T-helper 1 cell treated with Interleukin-12 subunit alpha and Interleukin-12 subunit beta and Interleukin-4 antibody, amounts not matched to agents 30 μg/mL and 1 μg/mL, for 36 hours (primary cell): ENCODE measurements around the gene DNAH8.

ENCODE experiments used
- H3K27ac Mint-ChIP-seq: one replicate; pipeline ENCODE4 v1.8.0; 2021; ENCODE audit warnings: mild to moderate bottlenecking, mixed read lengths
- H3K27me3 Mint-ChIP-seq: one replicate; pipeline ENCODE4 v1.8.0; 2021; ENCODE audit warnings: low read depth, mixed read lengths
- H3K36me3 Mint-ChIP-seq: one replicate; pipeline ENCODE4 v1.8.0; 2021; ENCODE audit warnings: low read depth, mixed read lengths
- H3K4me1 Mint-ChIP-seq: one replicate; pipeline ENCODE4 v1.8.0; 2021; ENCODE audit warnings: low read depth, mixed read lengths
- H3K4me3 Mint-ChIP-seq: one replicate; pipeline ENCODE4 v1.8.0; 2021; ENCODE audit warnings: mild to moderate bottlenecking, moderate library complexity, mixed read lengths
- H3K9me3 Mint-ChIP-seq: one replicate; pipeline ENCODE4 v1.8.0; 2021; ENCODE audit warnings: mixed read lengths

Gene DNAH8

GRCh38 chr6:38975621-38976049, 260.5 kb downstream of the DNAH8 start:
- Mint-ChIP-seq H3K27me3 (peaks cover 72% of the 10 kb centered on the region), H3K4me3 (no peak overlapping the region), H3K27ac (no peak overlapping the region), H3K9me3 (no peaks in the 10 kb centered on the region), H3K36me3 (no peaks in the 10 kb centered on the region), H3K4me1 (no peaks in the 10 kb centered on the region)

GRCh38 chr6:38976051-38976450, 260.9 kb downstream of the DNAH8 start:
- no peaks in the 10 kb centered on the region for H3K36me3 Mint-ChIP-seq
- no peaks in the 10 kb centered on the region for H3K4me1 Mint-ChIP-seq
- peaks cover 71% of the 10 kb centered on the region for H3K27me3 Mint-ChIP-seq
- H3K9me3 Mint-ChIP-seq, result no peaks in the 10 kb centered on the region
- no peak overlapping the region for H3K4me3 Mint-ChIP-seq
- no peak overlapping the region for H3K27ac Mint-ChIP-seq

- H3K36me3 Mint-ChIP-seq, result no peaks in the 10 kb centered on the region
- H3K9me3 Mint-ChIP-seq, result no peaks in the 10 kb centered on the region
- no peak overlapping the region for H3K27ac Mint-ChIP-seq
- H3K4me1 Mint-ChIP-seq, result no peaks in the 10 kb centered on the region
- peaks cover 63% of the 10 kb centered on the region for H3K27me3 Mint-ChIP-seq
- H3K4me3 Mint-ChIP-seq, result no peak overlapping the region
Observed at GRCh38 chr6:38976801-38977500, 261.8 kb downstream of the DNAH8 start.

GRCh38 chr6:38978139-38978704, 263.1 kb downstream of the DNAH8 start:
- Mint-ChIP-seq H3K4me3 (no peak overlapping the region), H3K9me3 (no peaks in the 10 kb centered on the region), H3K27ac (no peak overlapping the region), H3K36me3 (no peaks in the 10 kb centered on the region), H3K27me3 (peaks cover 60% of the 10 kb centered on the region), H3K4me1 (no peaks in the 10 kb centered on the region)

- H3K36me3 Mint-ChIP-seq, result no peaks in the 10 kb centered on the region
- no peaks in the 10 kb centered on the region for H3K4me1 Mint-ChIP-seq
- no peak overlapping the region for H3K27ac Mint-ChIP-seq
- H3K9me3 Mint-ChIP-seq, result no peaks in the 10 kb centered on the region
- no peak overlapping the region for H3K4me3 Mint-ChIP-seq
- H3K27me3 Mint-ChIP-seq, result peaks cover 36% of the 10 kb centered on the region
Observed at GRCh38 chr6:38982470-38982869, 267.4 kb downstream of the DNAH8 start.

- Mint-ChIP-seq H3K4me1 (no peaks in the 10 kb centered on the region), H3K27me3 (peaks cover 18% of the 10 kb centered on the region), H3K4me3 (no peak overlapping the region), H3K27ac (no peak overlapping the region), H3K9me3 (no peaks in the 10 kb centered on the region), H3K36me3 (no peaks in the 10 kb centered on the region)
Observed at GRCh38 chr6:38984723-38985122, 269.6 kb downstream of the DNAH8 start.

- Mint-ChIP-seq H3K9me3 (no peaks in the 10 kb centered on the region), H3K36me3 (no peaks in the 10 kb centered on the region), H3K27ac (no peak overlapping the region), H3K4me1 (no peaks in the 10 kb centered on the region), H3K27me3 (peaks cover 12% of the 10 kb centered on the region), H3K4me3 (no peak overlapping the region)
Observed at GRCh38 chr6:38985839-38986238, 270.7 kb downstream of the DNAH8 start.

- Mint-ChIP-seq H3K4me1 (no peaks in the 10 kb centered on the region), H3K9me3 (no peaks in the 10 kb centered on the region), H3K36me3 (no peaks in the 10 kb centered on the region), H3K27ac (no peak overlapping the region), H3K4me3 (no peak overlapping the region), H3K27me3 (peaks cover 10% of the 10 kb centered on the region)
Observed at GRCh38 chr6:38987503-38987902, 272.4 kb downstream of the DNAH8 start.

- Mint-ChIP-seq H3K27ac (no peak overlapping the region), H3K9me3 (no peaks in the 10 kb centered on the region), H3K4me1 (no peaks in the 10 kb centered on the region), H3K4me3 (no peak overlapping the region), H3K27me3 (peaks cover 12% of the 10 kb centered on the region), H3K36me3 (no peaks in the 10 kb centered on the region)
Observed at GRCh38 chr6:38988736-38989449, 273.8 kb downstream of the DNAH8 start.

GRCh38 chr6:38990475-38990874, 275.4 kb downstream of the DNAH8 start:
- Mint-ChIP-seq H3K4me1 (no peaks in the 10 kb centered on the region), H3K9me3 (no peaks in the 10 kb centered on the region)

GRCh38 chr6:38996676-38997075, 281.6 kb downstream of the DNAH8 start:
- Mint-ChIP-seq H3K4me1 (no peaks in the 10 kb centered on the region), H3K36me3 (no peaks in the 10 kb centered on the region), H3K27me3 (peaks cover 41% of the 10 kb centered on the region), H3K27ac (no peak overlapping the region), H3K9me3 (no peaks in the 10 kb centered on the region), H3K4me3 (no peak overlapping the region)

More at GRCh38 chr6:38990475-38990874, 275.4 kb downstream of the DNAH8 start:
- Mint-ChIP-seq H3K4me3 (no peak overlapping the region), H3K27ac (no peak overlapping the region), H3K27me3 (peaks cover 14% of the 10 kb centered on the region), H3K36me3 (no peaks in the 10 kb centered on the region)

- peaks cover 43% of the 10 kb centered on the region for H3K27me3 Mint-ChIP-seq
- H3K27ac Mint-ChIP-seq, result no peak overlapping the region
- no peaks in the 10 kb centered on the region for H3K4me1 Mint-ChIP-seq
- H3K36me3 Mint-ChIP-seq, result no peaks in the 10 kb centered on the region
- H3K4me3 Mint-ChIP-seq, result no peak overlapping the region
- H3K9me3 Mint-ChIP-seq, result no peaks in the 10 kb centered on the region
Observed at GRCh38 chr6:38997128-38997761, 282.1 kb downstream of the DNAH8 start.

GRCh38 chr6:39003072-39003471, 288.0 kb downstream of the DNAH8 start:
- peaks cover 48% of the 10 kb centered on the region for H3K27me3 Mint-ChIP-seq
- no peak overlapping the region for H3K27ac Mint-ChIP-seq
- H3K36me3 Mint-ChIP-seq, result no peaks in the 10 kb centered on the region
- H3K9me3 Mint-ChIP-seq, result no peaks in the 10 kb centered on the region
- no peaks in the 10 kb centered on the region for H3K4me1 Mint-ChIP-seq
- no peak overlapping the region for H3K4me3 Mint-ChIP-seq

GRCh38 chr6:39003492-39003891, 288.4 kb downstream of the DNAH8 start:
- H3K27ac Mint-ChIP-seq, result no peak overlapping the region
- H3K4me3 Mint-ChIP-seq, result no peak overlapping the region
- H3K27me3 Mint-ChIP-seq, result peaks cover 52% of the 10 kb centered on the region
- no peaks in the 10 kb centered on the region for H3K9me3 Mint-ChIP-seq
- H3K4me1 Mint-ChIP-seq, result no peaks in the 10 kb centered on the region
- H3K36me3 Mint-ChIP-seq, result no peaks in the 10 kb centered on the region

GRCh38 chr6:39004801-39005200, 289.7 kb downstream of the DNAH8 start:
- no peaks in the 10 kb centered on the region for H3K4me1 Mint-ChIP-seq
- no peaks in the 10 kb centered on the region for H3K36me3 Mint-ChIP-seq
- H3K27me3 Mint-ChIP-seq, result peaks cover 64% of the 10 kb centered on the region
- no peak overlapping the region for H3K27ac Mint-ChIP-seq
- no peaks in the 10 kb centered on the region for H3K9me3 Mint-ChIP-seq
- no peak overlapping the region for H3K4me3 Mint-ChIP-seq
